GM23338 (cell line): ENCODE results near the gene CCR6. TPM values are rescaled to one million over a fixed set of nuclear protein-coding genes. Genes with fewer than 3 reads are reported as not detected.

Experiments
- ATAC-seq: fragments of 200-7000 bp; cut with Tn5 transposase; 3 replicates; pipeline ENCODE4 v1.9.1; 2020
- DNase-seq: peaks from one replicate; pipeline ENCODE4 v3.0.0-alpha.2; 2015; ENCODE audit warnings: low spot score
- H2AFZ ChIP-seq: fragments of 200-600 bp; sonication (generic); 2 replicates; pipeline ENCODE4 v1.8.0; 2016; ENCODE audit warnings: antibody characterized with exemption, mild to moderate bottlenecking, moderate library complexity
- H3F3A ChIP-seq: fragments of 200-600 bp; sonication (generic); replicated peaks from 2 replicates; pipeline ENCODE4 v1.8.0; 2017; ENCODE audit warnings: antibody characterized with exemption, mixed run types, low read depth
- H3K27ac ChIP-seq: fragments of 200-600 bp; sonication (generic); 2 replicates; pipeline ENCODE4 v1.6.1; 2016; ENCODE audit warnings: low read depth
- H3K27me3 ChIP-seq: fragments of 200-600 bp; sonication (generic); 2 replicates; pipeline ENCODE4 v1.8.0; 2016; ENCODE audit warnings: mild to moderate bottlenecking, mixed run types, moderate library complexity; ENCODE audit not compliant: insufficient read depth
- H3K36me3 ChIP-seq: fragments of 200-600 bp; sonication (generic); 2 replicates; pipeline ENCODE4 v1.8.0; 2016; ENCODE audit warnings: mild to moderate bottlenecking; ENCODE audit not compliant: insufficient read depth
- H3K4me1 ChIP-seq: fragments of 200-600 bp; sonication (generic); 2 replicates; pipeline ENCODE4 v1.8.0; 2016; ENCODE audit warnings: mild to moderate bottlenecking, moderate library complexity; ENCODE audit not compliant: insufficient read depth
- H3K4me2 ChIP-seq: fragments of 200-600 bp; sonication (generic); 2 replicates; pipeline ENCODE4 v1.7.1; 2017; ENCODE audit warnings: mixed run types
- H3K4me3 ChIP-seq: fragments of 200-600 bp; sonication (generic); 2 replicates; pipeline ENCODE4 v1.6.1; 2016; ENCODE audit warnings: mixed run types
- H3K79me2 ChIP-seq: fragments of 200-600 bp; sonication (generic); replicated peaks from 2 replicates; pipeline ENCODE4 v1.8.0; 2017; ENCODE audit warnings: mild to moderate bottlenecking; ENCODE audit not compliant: insufficient read depth
- H3K9me2 ChIP-seq: fragments of 200-600 bp; sonication (generic); 2 replicates; pipeline ENCODE4 v1.8.0; 2017; ENCODE audit not compliant: insufficient read depth
- H4K20me1 ChIP-seq: fragments of 200-600 bp; sonication (generic); replicated peaks from 2 replicates; pipeline ENCODE4 v1.8.0; 2017; ENCODE audit warnings: mild to moderate bottlenecking; ENCODE audit not compliant: insufficient read depth
- H3K27ac Mint-ChIP-seq: 2 replicates; pipeline ENCODE4 v1.8.0; 2020; ENCODE audit warnings: inconsistent platforms, mild to moderate bottlenecking, moderate library complexity, mixed read lengths
- H3K27me3 Mint-ChIP-seq: 3 replicates; pipeline ENCODE4 v1.8.0; 2022; ENCODE audit warnings: low read depth, mild to moderate bottlenecking, moderate library complexity, mixed read lengths, inconsistent platforms; ENCODE audit not compliant: insufficient read depth, poor library complexity
- H3K36me3 Mint-ChIP-seq: 3 replicates; pipeline ENCODE4 v1.8.0; 2021; ENCODE audit warnings: low read depth, mild to moderate bottlenecking, inconsistent platforms, moderate library complexity, mixed read lengths
- H3K4me1 Mint-ChIP-seq: 3 replicates; pipeline ENCODE4 v1.8.0; 2020; ENCODE audit warnings: mild to moderate bottlenecking, inconsistent platforms, mixed read lengths
- H3K4me3 Mint-ChIP-seq: 3 replicates; pipeline ENCODE4 v1.8.0; 2021; ENCODE audit warnings: moderate library complexity, mild to moderate bottlenecking, inconsistent platforms, mixed read lengths
- H3K9me3 Mint-ChIP-seq: 3 replicates; pipeline ENCODE4 v1.8.0; 2020; ENCODE audit warnings: moderate library complexity, mild to moderate bottlenecking, inconsistent platforms, mixed read lengths
- CTCF ChIP-seq, 2 experiments: fragments of 200-600 bp in 1 of 2; sonication (generic) in 1 of 2; conservative IDR thresholded peaks; 2 replicates each; pipeline versions ENCODE4 v1.5.1 to v1.6.1; 2016 to 2017; ENCODE audit warnings: antibody characterized with exemption in 2 of 2, low read depth in 2 of 2, mild to moderate bottlenecking in 2 of 2, moderate library complexity in 1 of 2
- EZH2 ChIP-seq: fragments of 200-600 bp; sonication (generic); IDR thresholded peaks from one replicate; pipeline ENCODE4 v1.8.0; 2017; ENCODE audit warnings: antibody characterized with exemption, mild to moderate bottlenecking, low read depth; ENCODE audit not compliant: unreplicated experiment
- JUNB ChIP-seq: IDR thresholded peaks from one replicate; pipeline ENCODE4 v1.6.1; 2016; ENCODE audit warnings: antibody characterized with exemption; ENCODE audit not compliant: unreplicated experiment
- NANOG ChIP-seq: IDR thresholded peaks from 2 replicates; pipeline ENCODE4 v1.6.1; 2016; ENCODE audit warnings: antibody characterized with exemption, borderline replicate concordance
- POLR2AphosphoS5 ChIP-seq: IDR thresholded peaks from 2 replicates; pipeline ENCODE4 v1.6.1; 2016; ENCODE audit warnings: antibody characterized with exemption, low read depth
- REST ChIP-seq: IDR thresholded peaks from one replicate; pipeline ENCODE4 v1.6.1; 2018; ENCODE audit warnings: antibody characterized with exemption; ENCODE audit not compliant: unreplicated experiment
- STAT1 ChIP-seq: IDR thresholded peaks from one replicate; pipeline ENCODE4 v1.6.1; 2016; ENCODE audit warnings: antibody characterized with exemption; ENCODE audit not compliant: unreplicated experiment
- ZNF114 ChIP-seq: fragments of 250-450 bp; sonication (Bioruptor Pico); IDR thresholded peaks from 2 replicates; pipeline ENCODE4 v1.5.0; 2020; ENCODE audit warnings: mild to moderate bottlenecking, moderate library complexity
- polyA plus RNA-seq: library from polyadenylated mRNA; unstranded; fragments of >200 nt; fragmentation: Nextera tagmentation; extraction: Ambion mirVana; gene quantifications from 2 replicates; pipeline ENCODE4 v1.2.1, GENCODE V29; 2016
- total RNA-seq: library from RNA; depleted of rRNA; stranded (reverse); fragments of >200 nt; shearing (Covaris generic); gene quantifications from 2 replicates; pipeline ENCODE4 v1.2.3, GENCODE V29; 2014

The CCR6 gene
- total and polyA plus RNA-seq, 2 experiments from 2014 or later, result not detected

- TF ChIP-seq REST (no peak), POLR2AphosphoS5 (no peak)
These were observed 25.1 kb downstream of the CCR6 start (continued) for GRCh38 chr6:167148021-167148420.

GRCh38 chr6:167148997-167149396 is 26.1 kb downstream of the CCR6 start:
- no peak overlapping the region for H3K27ac Mint-ChIP-seq
- Histone ChIP-seq H3K9me2 (peaks cover 26% of the 10 kb centered on the region; the same call in 1 of the 2 replicates), H3K4me3 (no peak overlapping the region), H2AFZ (no peak overlapping the region), H3K27me3 (peaks cover 11% of the 10 kb centered on the region; the same call in 1 of the 2 replicates), H3K4me2 (no peak overlapping the region), H3K4me1 (peaks cover 44% of the 10 kb centered on the region), H3K79me2 (no peaks in the 10 kb centered on the region), H3F3A (no peaks in the 10 kb centered on the region; the same call in 1 of the 2 replicates), H4K20me1 (no peaks in the 10 kb centered on the region), H3K27ac (no peak overlapping the region), H3K36me3 (no peaks in the 10 kb centered on the region; the same call in 1 of the 2 replicates)
- peaks cover 16% of the 10 kb centered on the region for H3K9me3 Mint-ChIP-seq
- no peak overlapping the region for H3K4me3 Mint-ChIP-seq
- peaks cover 38% of the 10 kb centered on the region for H3K4me1 Mint-ChIP-seq
- TF ChIP-seq ZNF114 (CRISPR knock-in tag) (no peak), CTCF (conservative IDR thresholded peaks at IDR 0.05; ENCODE audit: low read depth in 2 of 2) (no peak), JUNB (no peak), STAT1 (no peak), EZH2 (no peak), POLR2AphosphoS5 (no peak), REST (no peak), NANOG (no peak)
- H3K36me3 Mint-ChIP-seq, result peaks cover 16% of the 10 kb centered on the region; the same call in 2 of the 3 replicates
- no peak for ATAC-seq
- H3K27me3 Mint-ChIP-seq, result peaks cover 22% of the 10 kb centered on the region
- no peak for DNase-seq
